ENCODE results near the gene SCD5.

DNA sequence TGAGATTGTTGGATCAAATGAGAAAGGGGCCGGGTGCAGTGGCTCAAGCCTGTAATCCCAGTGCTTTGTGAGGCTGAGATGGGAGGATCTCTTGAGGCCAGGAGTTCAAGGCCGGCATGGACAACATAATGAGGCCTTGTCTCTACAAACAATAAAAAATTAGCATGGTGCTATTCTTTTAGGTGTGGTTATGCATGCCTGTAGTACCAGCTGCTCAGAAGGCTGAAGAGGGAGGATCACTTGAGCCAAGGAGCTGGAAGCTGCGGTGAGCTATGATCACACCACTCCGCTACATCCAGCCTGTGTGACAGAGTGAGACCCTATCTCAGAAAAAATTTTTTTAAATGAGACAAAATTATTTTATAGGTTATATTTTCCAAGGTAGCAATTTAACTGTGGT is 187.1 kb downstream of the SCD5 start:
- TF ChIP-seq, protein P1, sequence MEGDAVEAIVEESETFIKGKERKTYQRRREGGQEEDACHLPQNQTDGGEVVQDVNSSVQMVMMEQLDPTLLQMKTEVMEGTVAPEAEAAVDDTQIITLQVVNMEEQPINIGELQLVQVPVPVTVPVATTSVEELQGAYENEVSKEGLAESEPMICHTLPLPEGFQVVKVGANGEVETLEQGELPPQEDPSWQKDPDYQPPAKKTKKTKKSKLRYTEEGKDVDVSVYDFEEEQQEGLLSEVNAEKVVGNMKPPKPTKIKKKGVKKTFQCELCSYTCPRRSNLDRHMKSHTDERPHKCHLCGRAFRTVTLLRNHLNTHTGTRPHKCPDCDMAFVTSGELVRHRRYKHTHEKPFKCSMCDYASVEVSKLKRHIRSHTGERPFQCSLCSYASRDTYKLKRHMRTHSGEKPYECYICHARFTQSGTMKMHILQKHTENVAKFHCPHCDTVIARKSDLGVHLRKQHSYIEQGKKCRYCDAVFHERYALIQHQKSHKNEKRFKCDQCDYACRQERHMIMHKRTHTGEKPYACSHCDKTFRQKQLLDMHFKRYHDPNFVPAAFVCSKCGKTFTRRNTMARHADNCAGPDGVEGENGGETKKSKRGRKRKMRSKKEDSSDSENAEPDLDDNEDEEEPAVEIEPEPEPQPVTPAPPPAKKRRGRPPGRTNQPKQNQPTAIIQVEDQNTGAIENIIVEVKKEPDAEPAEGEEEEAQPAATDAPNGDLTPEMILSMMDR (IDR thresholded peaks at IDR 0.05; ENCODE audit: insufficient read depth, low read length) = no peak
- TF ChIP-seq, protein P2, sequence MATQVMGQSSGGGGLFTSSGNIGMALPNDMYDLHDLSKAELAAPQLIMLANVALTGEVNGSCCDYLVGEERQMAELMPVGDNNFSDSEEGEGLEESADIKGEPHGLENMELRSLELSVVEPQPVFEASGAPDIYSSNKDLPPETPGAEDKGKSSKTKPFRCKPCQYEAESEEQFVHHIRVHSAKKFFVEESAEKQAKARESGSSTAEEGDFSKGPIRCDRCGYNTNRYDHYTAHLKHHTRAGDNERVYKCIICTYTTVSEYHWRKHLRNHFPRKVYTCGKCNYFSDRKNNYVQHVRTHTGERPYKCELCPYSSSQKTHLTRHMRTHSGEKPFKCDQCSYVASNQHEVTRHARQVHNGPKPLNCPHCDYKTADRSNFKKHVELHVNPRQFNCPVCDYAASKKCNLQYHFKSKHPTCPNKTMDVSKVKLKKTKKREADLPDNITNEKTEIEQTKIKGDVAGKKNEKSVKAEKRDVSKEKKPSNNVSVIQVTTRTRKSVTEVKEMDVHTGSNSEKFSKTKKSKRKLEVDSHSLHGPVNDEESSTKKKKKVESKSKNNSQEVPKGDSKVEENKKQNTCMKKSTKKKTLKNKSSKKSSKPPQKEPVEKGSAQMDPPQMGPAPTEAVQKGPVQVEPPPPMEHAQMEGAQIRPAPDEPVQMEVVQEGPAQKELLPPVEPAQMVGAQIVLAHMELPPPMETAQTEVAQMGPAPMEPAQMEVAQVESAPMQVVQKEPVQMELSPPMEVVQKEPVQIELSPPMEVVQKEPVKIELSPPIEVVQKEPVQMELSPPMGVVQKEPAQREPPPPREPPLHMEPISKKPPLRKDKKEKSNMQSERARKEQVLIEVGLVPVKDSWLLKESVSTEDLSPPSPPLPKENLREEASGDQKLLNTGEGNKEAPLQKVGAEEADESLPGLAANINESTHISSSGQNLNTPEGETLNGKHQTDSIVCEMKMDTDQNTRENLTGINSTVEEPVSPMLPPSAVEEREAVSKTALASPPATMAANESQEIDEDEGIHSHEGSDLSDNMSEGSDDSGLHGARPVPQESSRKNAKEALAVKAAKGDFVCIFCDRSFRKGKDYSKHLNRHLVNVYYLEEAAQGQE (IDR thresholded peaks at IDR 0.05; ENCODE audit: insufficient replicate concordance, low read depth) = no peak

Data from HL-60 (cell line).